Muscle layer of colon (tissue), 2 donors: ENCODE results near the gene PPEF1.

Source experiments
- H3K27ac ChIP-seq: one replicate; pipeline ENCODE4 v1.7.0; 2013; ENCODE audit warnings: low read depth, mild to moderate bottlenecking, low read length, moderate library complexity
- H3K27me3 ChIP-seq, 2 donors: one replicate each; pipeline ENCODE4 v1.7.0; 2013; ENCODE audit warnings: low read length in 2 of 2, mild to moderate bottlenecking in 2 of 2; ENCODE audit not compliant: insufficient read depth in 2 of 2, control insufficient read depth in 1 of 2
- H3K36me3 ChIP-seq: one replicate; pipeline ENCODE4 v1.7.0; 2013; ENCODE audit warnings: mild to moderate bottlenecking, low read length; ENCODE audit not compliant: insufficient read depth
- H3K4me1 ChIP-seq: one replicate; pipeline ENCODE4 v1.7.0; 2013; ENCODE audit warnings: mild to moderate bottlenecking, low read length; ENCODE audit not compliant: insufficient read depth
- H3K4me3 ChIP-seq, 2 donors: one replicate each; pipeline ENCODE4 v1.7.0; 2013; ENCODE audit warnings: low read length in 2 of 2, low read depth in 1 of 2, mild to moderate bottlenecking in 1 of 2, moderate library complexity in 1 of 2
- H3K9ac ChIP-seq: one replicate; pipeline ENCODE4 v1.7.0; 2013; ENCODE audit warnings: low read length
- H3K9me3 ChIP-seq: one replicate; pipeline ENCODE4 v1.7.0; 2013; ENCODE audit warnings: mild to moderate bottlenecking, low read length
- donor health status: abdominal sarcoma.
- donor health status: Adenocarcinoma of cecum.

Gene PPEF1

GRCh38 chrX:18872621-18873020 lies 165.2 kb downstream of the PPEF1 start:
- Histone ChIP-seq H3K27me3 (no peaks in the 10 kb centered on the region), H3K4me1 (peaks cover 14% of the 10 kb centered on the region), H3K36me3 (no peaks in the 10 kb centered on the region), H3K9ac (no peak overlapping the region), H3K9me3 (no peaks in the 10 kb centered on the region), H3K27ac (peak overlapping the region; percentile 27), H3K4me3 (no peak overlapping the region)

- no peak overlapping the region for H3K27ac ChIP-seq
- H3K4me3 ChIP-seq, result no peak overlapping the region
- H3K27me3 ChIP-seq, result no peaks in the 10 kb centered on the region
Measured at GRCh38 chrX:18873189-18873791, 165.8 kb downstream of the PPEF1 start.

GRCh38 chrX:18873836-18874235 lies 166.4 kb downstream of the PPEF1 start:
- H3K36me3 ChIP-seq, result no peaks in the 10 kb centered on the region
- H3K4me3 ChIP-seq, result no peak overlapping the region
- H3K9me3 ChIP-seq, result no peaks in the 10 kb centered on the region
- H3K27ac ChIP-seq, result no peak overlapping the region
- H3K27me3 ChIP-seq, result no peaks in the 10 kb centered on the region
- no peak overlapping the region for H3K9ac ChIP-seq
- peaks cover 14% of the 10 kb centered on the region for H3K4me1 ChIP-seq

More at GRCh38 chrX:18873189-18873791, 165.8 kb downstream of the PPEF1 start:
- H3K9me3 ChIP-seq, result no peaks in the 10 kb centered on the region
- no peaks in the 10 kb centered on the region for H3K36me3 ChIP-seq
- peaks cover 14% of the 10 kb centered on the region for H3K4me1 ChIP-seq
- H3K9ac ChIP-seq, result no peak overlapping the region

GRCh38 chrX:18874560-18875255 lies 167.3 kb downstream of the PPEF1 start:
- Histone ChIP-seq H3K9ac (no peak overlapping the region), H3K9me3 (no peaks in the 10 kb centered on the region), H3K4me3 (no peak overlapping the region), H3K36me3 (no peaks in the 10 kb centered on the region), H3K4me1 (peaks cover 14% of the 10 kb centered on the region), H3K27ac (no peak overlapping the region), H3K27me3 (peaks cover 0 to 4% of the 10 kb centered on the region in 2 donors)

- no peaks in the 10 kb centered on the region for H3K36me3 ChIP-seq
- H3K4me3 ChIP-seq, result no peak overlapping the region
- H3K4me1 ChIP-seq, result peaks cover 14% of the 10 kb centered on the region
- H3K9ac ChIP-seq, result no peak overlapping the region
- no peak overlapping the region for H3K27ac ChIP-seq
- H3K27me3 ChIP-seq, result peaks cover 0 to 4% of the 10 kb centered on the region in 2 donors
- H3K9me3 ChIP-seq, result no peaks in the 10 kb centered on the region
Measured at GRCh38 chrX:18875256-18875878, 167.9 kb downstream of the PPEF1 start.

- Histone ChIP-seq H3K36me3 (no peaks in the 10 kb centered on the region), H3K4me3 (no peak overlapping the region), H3K27ac (no peak overlapping the region), H3K4me1 (peaks cover 4% of the 10 kb centered on the region), H3K9me3 (no peaks in the 10 kb centered on the region), H3K9ac (no peak overlapping the region), H3K27me3 (peaks cover 0 to 4% of the 10 kb centered on the region in 2 donors)
Measured at GRCh38 chrX:18877469-18877868, 170.0 kb downstream of the PPEF1 start.
